Measurements from ENCODE around the gene MRPS30. TPM values are rescaled to one million over a fixed set of nuclear protein-coding genes. Genes with fewer than 3 reads are reported as not detected.
"Not testable (repeated sequence)": the region's sequence is repeated elsewhere in the genome, so short reads cannot be mapped to it uniquely, and the experiment has no call there.

Gene MRPS30
- total RNA-seq, 1 donor from 2014 or later, result 43.7 TPM

GRCh38 chr5:44809956-44810420 lies 1.2 kb downstream of the MRPS30 start:
- intact Hi-C loops (cut with micrococcal nuclease), result loop anchor here (2.0 to 10.0 kb wide), 8 partner anchors 122 to 1743 kb away; partner anchors contain the start of genes C5orf34, NIM1K, PAIP1 and TMEM267

DNA sequence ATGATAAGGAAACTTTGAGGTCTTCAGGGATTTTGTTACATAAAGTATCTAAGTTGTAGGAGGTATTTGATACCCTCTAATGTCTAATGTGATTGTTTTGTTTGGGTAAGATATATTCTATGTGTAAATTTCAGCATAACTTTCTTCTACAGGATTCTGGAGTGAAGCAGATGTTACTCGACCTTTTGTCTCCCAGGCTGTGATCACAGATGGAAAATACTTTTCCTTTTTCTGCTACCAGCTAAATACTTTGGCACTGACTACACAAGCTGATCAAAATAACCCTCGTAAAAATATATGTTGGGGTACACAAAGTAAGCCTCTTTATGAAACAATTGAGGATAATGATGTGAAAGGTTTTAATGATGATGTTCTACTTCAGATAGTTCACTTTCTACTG lies 6.0 kb downstream of the MRPS30 start:
- intact Hi-C loops (cut with micrococcal nuclease), result no loop called here

DNA sequence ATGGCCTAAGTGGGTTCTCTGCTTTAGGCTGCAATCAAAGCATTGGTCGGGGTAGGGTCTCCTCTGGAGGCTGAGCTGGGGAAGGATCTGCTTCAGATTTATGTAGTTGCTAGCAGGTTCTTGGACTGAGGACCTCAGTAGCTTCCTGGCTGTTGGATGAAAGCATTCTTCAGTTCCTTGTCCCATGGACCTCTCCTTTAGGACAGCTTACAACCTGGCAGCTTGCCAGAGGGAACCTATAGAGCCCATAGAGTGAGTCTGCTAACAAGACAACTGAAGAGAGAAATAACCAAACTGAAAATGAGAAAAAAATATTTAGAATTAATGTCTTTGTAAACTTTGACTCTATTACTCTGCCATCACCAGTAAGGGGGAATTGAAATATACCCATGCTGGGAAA lies 12.4 kb downstream of the MRPS30 start:
- intact Hi-C loops (cut with micrococcal nuclease), result no loop called here

DNA sequence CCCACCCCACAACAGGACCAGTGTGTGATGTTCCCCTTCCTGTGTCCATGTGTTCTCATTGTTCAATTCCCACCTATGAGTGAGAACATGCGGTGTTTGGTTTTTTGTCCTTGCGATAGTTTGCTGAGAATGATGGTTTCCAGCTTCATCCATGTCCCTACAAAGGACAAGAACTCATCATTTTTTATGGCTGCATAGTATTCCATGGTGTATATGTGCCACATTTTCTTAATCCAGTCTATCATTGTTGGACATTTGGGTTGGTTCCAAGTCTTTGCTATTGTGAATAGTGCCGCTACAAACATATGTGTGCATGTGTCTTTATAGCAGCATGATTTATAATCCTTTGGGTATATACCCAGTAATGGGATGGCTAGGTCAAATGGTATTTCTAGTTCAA lies 15.9 kb downstream of the MRPS30 start:
- intact Hi-C loops (cut with micrococcal nuclease), result not testable (repeated sequence)

- intact Hi-C loops (cut with micrococcal nuclease), result no loop called here
These were observed 18.9 kb downstream of the MRPS30 start for GRCh38 chr5:44827681-44828080.

DNA sequence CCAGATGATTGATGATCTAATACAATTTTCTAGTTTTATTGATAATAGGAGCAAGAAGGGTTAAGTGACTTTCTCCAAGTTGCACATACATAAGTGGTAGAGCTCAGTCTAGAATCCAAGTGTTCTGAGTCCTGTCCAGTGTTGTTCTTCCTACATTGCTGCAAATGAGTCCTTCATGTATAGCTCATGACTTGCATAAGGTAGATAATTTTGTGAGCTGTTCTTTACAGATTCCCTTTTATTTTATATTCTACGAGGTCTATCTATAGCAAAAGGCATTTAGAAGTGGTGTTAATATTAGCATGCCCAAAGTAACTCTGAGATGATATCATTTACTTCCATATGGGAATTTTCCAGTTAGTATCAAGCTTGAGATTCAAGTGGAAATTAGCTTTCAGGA lies 20.0 kb downstream of the MRPS30 start:
- intact Hi-C loops (cut with micrococcal nuclease), result no loop called here

DNA sequence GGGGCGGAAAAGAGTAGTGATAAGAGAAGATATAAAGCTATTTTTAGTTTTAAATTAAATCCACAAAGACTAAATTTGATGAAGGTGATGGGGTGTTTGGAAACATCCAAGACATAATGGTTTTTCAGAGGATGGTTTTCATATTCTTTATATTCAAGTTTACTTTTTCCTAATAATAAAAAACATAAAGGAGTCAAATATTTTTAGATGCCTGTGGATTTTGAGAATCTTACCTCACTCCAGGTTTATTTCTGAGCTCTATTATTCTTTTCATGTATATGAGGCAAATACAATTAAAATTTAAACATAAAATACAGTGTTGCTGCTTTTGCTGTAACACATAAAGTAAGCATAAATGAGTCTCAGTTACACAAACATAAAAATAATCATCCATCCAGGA lies 22.2 kb downstream of the MRPS30 start:
- intact Hi-C loops (cut with micrococcal nuclease), result no loop called here

- intact Hi-C loops (cut with micrococcal nuclease), result no loop called here
These were observed 24.5 kb downstream of the MRPS30 start for GRCh38 chr5:44833249-44833648.

DNA sequence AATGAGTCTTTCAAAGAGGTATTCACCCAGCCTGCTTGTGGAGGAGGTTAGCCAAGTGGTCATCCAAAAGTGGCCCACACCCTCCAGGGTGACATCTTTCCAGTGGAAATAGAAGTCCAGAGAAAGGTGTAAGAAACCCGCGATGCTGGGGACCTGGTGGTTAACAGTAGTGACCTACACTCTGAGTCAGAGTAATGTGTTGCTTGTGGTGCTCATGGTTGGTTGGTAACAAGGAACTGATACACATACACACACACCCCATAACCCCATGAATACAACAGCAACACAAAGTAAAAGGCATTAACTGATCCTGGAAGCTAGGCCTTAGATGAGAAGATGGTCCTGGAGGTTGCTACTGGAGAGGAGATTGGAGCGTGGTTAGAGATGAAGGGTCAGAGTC lies 26.9 kb downstream of the MRPS30 start:
- intact Hi-C loops (cut with micrococcal nuclease), result no loop called here

- intact Hi-C loops (cut with micrococcal nuclease), result no loop called here
These were observed 30.4 kb downstream of the MRPS30 start for GRCh38 chr5:44839018-44839681.

- intact Hi-C loops (cut with micrococcal nuclease), result no loop called here
These were observed 33.9 kb downstream of the MRPS30 start for GRCh38 chr5:44842496-44843282.

DNA sequence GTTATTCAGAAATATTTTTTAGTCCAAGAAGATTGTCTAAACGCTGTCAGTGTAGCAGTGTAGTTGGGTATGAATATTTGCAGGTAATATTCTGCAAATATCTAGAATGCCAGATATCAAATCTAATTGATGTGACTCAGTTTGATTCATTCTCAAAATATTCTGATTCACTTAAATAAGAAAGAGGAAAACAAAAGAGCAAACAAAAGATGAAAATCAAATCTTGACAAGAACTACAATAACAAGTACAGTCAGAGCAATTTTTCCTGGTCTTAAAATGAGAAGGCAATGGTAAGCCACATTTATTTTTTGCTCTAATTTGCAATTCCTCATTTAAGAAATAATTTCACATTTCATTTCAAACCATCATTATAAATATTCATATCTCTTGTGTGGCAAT lies 36.0 kb downstream of the MRPS30 start:
- intact Hi-C loops (cut with micrococcal nuclease), result no loop called here

- intact Hi-C loops (cut with micrococcal nuclease), result no loop called here
These were observed 37.0 kb downstream of the MRPS30 start for GRCh38 chr5:44845777-44846176.

GRCh38 chr5:44847206-44847852 lies 38.6 kb downstream of the MRPS30 start:
- intact Hi-C loops (cut with micrococcal nuclease), result no loop called here

GRCh38 chr5:44860267-44860666 lies 51.5 kb downstream of the MRPS30 start:
- intact Hi-C loops (cut with micrococcal nuclease), result loop anchor here (5.0 kb wide), 1 partner anchor 177 kb away; no protein-coding TSS in a partner anchor

GRCh38 chr5:44862808-44863207 lies 54.1 kb downstream of the MRPS30 start:
- intact Hi-C loops (cut with micrococcal nuclease), result loop anchor here (5.0 kb wide), 1 partner anchor 174 kb away; no protein-coding TSS in a partner anchor

Data from T-helper 1 cell treated with Interleukin-12 subunit alpha and Interleukin-12 subunit beta and Interleukin-4 antibody, amounts not matched to agents 30 ng/mL and 1 ng/mL, for 36 hours (primary cell).